GM18520 (cell line): ENCODE results near the gene INTS4.
"Not testable (repeated sequence)": the region's sequence is repeated elsewhere in the genome, so short reads cannot be mapped to it uniquely, and the experiment has no call there.

ENCODE experiments used
- ATAC-seq: cut with Tn5 transposase; IDR thresholded peaks from one replicate; pipeline ENCODE4 v1.9.1; 2021; ENCODE audit not compliant: unreplicated experiment

Gene INTS4, protein sequence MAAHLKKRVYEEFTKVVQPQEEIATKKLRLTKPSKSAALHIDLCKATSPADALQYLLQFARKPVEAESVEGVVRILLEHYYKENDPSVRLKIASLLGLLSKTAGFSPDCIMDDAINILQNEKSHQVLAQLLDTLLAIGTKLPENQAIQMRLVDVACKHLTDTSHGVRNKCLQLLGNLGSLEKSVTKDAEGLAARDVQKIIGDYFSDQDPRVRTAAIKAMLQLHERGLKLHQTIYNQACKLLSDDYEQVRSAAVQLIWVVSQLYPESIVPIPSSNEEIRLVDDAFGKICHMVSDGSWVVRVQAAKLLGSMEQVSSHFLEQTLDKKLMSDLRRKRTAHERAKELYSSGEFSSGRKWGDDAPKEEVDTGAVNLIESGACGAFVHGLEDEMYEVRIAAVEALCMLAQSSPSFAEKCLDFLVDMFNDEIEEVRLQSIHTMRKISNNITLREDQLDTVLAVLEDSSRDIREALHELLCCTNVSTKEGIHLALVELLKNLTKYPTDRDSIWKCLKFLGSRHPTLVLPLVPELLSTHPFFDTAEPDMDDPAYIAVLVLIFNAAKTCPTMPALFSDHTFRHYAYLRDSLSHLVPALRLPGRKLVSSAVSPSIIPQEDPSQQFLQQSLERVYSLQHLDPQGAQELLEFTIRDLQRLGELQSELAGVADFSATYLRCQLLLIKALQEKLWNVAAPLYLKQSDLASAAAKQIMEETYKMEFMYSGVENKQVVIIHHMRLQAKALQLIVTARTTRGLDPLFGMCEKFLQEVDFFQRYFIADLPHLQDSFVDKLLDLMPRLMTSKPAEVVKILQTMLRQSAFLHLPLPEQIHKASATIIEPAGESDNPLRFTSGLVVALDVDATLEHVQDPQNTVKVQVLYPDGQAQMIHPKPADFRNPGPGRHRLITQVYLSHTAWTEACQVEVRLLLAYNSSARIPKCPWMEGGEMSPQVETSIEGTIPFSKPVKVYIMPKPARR

DNA sequence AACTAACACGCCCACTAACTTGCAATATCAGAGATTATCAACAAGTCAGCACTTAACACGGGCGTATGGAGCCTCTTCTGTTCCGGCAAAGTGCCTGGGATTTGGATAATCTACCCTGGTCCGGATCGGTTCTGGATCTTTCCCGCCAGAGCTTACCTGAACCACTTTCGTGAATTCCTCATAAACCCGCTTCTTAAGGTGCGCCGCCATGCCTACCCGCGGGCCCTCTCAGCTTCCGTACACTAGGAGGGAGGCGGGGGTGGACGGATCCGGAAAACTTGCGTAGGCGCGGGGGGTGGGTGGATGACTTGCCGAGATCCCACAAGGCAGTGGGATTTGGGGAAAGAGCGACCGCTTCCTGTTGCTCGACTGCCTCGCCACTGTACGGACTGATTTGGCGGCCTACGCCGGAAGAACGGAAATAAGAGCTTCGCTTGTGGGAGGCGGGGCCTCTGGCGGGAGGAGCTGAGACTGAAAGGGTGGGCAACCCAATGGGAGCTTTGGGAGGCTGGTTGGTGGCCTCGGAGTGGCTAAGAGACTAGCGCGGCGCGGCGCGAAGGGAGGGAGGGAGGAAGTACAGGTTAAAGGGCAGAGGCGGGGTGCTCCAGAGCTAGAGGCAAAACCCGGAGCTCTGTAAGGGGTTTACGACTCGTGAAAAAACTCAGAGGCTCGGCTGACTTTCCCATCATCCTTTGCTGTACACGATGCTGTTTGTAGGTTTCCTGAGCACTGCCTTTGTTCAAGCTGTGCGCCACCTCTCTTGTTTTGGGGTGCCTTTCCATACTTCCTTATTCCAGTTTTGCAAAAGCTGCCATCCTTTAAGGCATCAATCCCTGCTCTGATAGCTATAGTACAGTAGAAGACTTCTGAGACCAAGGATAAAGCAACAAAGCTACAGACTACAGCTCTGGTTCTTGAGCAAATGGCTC, at the start of gene INTS4:
Gene INTS4, minus strand, starts transcription at position 235 of the 929 bp plus-strand sequence. Its CDS starts 25 bp downstream, at position 210.
- ATAC-seq: peak; percentile 97

DNA sequence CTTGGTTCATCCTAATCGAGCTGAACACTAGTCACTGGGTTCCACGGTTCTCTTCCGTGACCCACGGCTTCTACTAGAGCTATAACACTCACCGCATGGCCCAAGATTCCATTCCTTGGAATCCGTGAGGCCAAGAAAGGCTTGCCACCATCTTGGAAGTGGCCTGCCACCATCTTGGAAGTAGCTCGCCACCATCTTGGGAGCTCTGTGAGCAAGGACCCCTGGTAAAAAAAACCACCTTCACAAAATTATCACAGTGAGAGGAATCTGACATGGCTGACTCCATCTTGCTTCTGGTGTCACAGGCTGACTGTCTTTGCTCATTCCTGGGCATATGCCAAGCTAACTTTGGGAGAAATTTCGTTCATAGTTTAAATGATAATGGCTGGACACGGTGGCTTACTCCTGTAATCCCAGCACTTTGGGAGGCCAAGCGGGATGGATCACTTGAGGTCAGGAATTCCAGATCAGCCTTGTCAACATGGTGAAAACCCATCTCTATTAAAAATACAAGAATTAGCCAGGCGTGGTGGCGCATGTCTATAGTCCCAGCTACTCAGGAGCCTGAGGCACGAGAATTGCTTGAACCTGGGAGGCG, 47.5 kb upstream of the INTS4 start:
- ATAC-seq: no peak

DNA sequence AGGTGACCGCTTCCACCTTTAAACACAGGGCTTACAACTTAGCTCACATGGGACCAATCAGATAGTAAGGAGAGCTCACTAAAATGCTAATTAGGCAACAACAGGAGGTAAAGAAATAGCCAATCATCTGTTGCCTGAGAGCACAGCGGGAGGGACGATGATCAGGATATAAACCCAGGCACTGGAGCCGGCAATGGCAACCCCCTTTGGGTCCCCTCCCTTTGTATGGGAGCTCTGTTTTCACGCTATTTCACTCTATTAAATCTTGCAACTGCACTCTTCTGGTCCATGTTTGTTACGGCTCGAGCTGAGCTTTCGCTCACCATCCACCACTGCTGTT, 46.9 kb upstream of the INTS4 start:
- not testable (repeated sequence) for ATAC-seq

DNA sequence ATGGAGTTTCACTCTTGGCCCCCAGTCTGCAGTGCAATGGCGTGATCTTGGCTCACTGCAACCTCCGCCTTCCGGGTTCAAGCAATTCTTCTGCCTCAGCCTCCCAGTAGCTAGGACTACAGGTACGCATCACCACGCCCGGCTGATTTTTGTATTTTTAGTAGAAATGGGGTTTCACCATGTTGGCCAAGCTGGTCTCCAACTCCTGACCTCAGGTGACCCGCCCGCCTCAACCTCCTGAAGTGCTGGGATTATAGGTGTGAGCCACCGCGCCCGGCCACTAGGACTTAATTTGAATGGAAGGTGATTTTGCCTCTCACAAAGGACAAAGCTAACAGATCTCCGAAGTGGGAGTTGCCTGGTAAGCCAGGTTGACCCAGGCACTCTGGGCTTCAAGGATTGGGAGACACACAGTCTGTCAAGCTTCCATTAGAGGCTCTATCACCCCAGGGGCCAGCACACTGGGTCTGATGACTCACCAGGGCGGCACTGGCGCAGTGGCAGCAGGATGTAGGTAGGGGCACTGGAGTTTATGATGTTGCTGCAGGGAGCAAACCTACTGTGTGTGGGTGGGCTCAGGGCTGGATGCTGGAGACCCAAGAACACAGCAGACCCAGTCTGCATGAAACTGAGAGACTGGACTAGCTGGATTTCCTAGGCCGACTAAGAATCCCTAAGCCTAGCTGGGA, 46.4 kb upstream of the INTS4 start:
- no peak for ATAC-seq

DNA sequence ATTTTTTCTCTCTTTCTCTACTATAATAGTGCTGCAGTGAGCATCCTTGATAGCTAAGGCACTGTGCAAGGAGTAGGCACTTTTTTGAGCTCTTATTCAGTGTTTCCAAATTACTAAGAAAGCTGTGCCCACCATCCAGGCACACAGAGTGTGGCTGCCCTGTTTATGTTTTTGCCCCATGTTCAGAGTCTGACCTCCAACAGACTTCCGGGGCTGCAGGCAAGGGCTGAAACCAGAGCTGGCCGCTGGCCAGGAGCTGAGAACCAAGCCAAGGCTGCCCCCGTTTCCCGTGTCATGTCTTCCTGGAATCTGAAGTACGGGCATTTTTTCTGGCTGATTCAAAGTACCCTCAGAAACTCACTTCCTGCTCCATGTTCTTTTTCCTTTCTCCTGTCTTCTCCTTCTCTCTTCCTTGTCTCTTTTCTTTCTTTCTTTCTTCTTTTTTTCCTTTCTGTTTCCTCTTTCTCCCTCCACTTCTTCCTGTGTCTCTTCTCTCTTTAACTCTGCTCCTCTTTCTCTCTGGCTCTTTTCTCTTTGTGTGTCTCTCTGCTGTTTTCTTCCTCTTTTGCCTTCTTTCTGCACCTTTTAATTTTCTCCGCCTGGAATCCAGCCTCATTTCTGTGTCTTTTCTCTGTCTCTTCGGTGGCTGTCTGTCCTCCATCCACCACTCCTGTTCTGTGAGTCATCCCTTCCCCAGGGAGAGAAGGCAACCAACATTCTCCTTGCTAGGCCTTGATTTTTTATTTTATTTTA, 45.6 kb upstream of the INTS4 start:
- peak; percentile 63 for ATAC-seq

DNA sequence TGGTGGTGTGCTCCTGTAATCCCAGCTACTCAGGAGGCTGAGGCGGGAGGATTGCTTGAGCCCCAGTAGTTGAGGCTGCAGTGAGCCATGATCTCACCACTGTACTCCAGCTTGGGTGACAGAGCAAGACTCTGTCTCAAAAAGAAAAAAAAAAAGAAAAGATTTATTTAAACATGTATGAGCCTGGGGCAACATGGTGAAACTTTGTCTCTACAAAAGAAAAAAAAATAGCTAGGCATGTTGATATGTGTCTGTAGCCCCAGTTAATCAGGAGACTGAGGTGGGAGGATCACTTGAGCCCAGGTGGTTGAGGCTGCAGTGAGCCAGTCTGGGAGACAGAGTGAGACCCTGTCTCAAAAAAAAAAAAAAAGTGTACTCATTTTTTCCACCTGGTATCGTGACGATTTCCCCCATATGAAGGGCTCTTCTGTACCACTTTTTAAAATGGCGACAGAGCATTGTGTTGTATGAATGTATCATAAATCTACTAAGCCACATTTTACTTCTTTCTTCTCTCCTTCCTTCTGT, 45.0 kb upstream of the INTS4 start:
- no peak for ATAC-seq

DNA sequence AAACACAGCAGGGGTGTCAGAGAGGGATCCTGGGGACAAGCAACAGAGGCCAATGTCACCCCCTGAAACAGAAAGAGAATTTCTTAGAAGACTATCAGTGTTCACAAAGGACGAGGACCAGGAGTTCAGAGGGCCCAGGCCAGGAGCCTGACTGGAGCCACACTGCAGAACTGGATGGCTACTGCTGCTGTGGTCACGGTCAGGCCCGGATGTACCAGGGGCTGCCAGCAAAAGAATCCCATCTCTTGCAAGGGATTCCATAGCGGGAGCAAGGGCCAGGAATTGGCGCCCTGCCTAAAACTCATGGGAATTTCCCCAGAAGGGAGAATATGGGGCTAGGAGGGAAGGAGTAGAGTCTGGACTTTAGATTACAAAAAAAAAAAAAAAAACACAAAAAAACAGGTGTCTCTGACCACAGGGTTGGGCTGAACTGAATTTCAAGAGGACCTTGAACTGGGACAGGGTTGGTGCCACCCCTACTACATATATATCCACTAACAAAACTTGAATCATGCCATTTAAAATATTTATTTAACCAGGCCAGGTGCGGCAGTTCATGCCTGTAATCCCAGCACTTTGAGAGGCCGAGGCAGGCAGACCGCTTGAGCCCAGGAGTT, 44.3 kb upstream of the INTS4 start:
- no peak for ATAC-seq

DNA sequence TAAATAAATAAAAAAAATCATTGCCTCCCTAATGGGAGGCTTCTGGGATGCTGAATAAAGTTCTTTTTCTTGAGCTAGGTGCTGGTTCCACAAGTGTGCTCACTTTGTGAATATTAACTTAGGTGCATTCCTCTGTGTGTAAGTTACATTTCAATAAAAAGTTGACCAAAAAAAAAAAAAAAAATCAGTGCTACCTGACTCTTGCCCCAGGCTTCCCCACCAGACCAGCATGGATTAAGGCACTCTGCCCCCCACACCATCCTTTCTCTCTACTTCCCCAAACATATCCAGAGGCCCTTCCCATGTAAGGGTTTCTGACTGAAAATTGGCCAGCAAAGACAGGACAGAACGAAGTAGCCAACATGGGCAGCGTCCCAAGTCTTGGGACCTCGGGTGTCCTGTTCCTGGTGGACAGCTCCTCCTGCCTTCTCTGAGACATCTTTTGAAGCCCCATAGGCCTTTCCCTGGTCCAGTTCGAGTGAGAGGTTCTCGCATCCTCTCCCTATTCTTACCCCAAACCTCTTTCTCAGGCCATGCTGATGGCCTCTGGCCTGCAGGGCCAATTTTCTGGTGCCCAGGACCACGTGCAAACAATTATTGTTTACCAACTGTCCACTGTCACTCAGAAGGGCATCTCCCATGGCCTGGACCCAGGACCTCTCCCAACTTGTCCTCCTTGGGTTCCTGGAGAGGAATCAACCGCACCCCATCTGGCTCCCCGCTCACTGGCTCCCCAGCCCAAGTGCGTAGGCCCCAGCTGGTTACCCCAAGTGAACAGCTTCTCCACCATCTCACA, 43.6 kb upstream of the INTS4 start:
- no peak for ATAC-seq

DNA sequence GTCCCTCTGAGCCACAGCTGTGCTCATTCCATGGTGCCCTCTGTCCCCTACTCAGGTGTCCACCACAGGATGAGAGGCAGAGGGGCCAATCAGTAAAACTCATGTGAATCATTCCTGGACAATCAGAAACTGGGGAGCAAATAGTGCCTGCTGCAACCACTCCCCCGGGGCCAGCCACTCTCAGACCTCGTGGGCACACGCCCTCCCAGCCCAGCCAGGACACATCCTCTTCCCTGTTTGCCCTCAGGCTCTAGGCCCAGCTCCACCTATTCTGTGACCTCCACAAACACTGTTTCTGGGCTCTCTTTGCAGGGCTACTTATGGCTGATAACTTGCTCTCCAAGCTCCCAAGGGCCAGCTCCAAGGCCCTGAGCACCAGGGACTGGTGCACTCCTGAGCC, 42.6 kb upstream of the INTS4 start:
- no peak for ATAC-seq

DNA sequence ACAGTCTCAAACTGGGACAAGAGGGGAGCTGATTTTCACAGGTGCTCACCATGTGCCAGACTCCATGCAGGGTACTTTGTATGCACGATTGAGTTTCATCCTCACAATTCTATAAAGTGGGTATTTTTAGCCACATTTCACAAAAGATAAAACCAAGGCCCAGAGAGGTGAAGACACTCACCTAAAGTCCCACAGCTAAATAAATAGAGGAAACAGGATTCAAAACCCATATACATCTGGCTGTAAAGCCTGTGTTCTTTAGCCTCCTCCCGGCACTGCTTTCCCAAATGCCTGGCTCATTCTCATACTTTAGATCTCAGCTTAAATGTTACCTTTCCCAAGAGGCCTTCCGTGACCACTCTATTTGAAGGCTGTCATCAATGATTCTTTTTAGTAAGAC, 41.8 kb upstream of the INTS4 start:
- ATAC-seq: no peak

DNA sequence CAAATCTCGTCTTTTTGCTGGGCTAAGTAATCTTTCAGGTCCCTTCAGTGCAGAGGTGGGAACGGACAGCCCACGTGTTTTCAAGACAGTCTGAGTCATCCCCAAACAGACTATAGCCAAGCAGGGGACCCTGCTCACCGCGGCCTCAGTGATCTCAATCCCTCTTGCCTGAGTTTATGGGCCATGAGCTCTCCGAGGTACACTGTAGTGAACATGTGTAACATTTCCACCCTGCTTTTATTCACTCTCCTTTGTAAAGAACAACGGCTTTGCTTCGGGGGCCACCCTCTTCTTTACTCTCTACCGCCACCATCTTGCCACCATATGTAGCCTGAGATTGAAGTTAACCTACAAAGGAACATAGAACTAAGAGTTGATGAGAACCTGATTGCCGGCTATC, 40.2 kb upstream of the INTS4 start:
- ATAC-seq: no peak

DNA sequence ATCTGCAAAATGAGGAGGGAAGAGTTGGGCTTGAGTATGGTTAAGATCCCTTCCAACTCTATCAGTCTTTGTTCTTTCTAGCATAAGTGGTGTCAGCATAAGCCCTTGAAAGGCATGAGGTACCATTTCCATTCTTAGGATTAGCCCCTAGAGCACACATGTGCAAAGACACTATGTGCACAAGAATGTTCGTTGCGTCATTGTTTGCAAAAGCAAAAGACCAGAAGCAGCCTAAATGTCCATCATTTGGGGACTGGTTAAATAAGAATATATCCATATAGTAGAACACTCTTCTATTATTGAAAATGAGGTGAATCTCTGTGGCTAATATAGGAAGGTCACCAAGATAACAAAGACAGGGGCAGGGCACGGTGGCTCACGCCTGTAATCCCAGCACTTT, 38.6 kb upstream of the INTS4 start:
- ATAC-seq: no peak

DNA sequence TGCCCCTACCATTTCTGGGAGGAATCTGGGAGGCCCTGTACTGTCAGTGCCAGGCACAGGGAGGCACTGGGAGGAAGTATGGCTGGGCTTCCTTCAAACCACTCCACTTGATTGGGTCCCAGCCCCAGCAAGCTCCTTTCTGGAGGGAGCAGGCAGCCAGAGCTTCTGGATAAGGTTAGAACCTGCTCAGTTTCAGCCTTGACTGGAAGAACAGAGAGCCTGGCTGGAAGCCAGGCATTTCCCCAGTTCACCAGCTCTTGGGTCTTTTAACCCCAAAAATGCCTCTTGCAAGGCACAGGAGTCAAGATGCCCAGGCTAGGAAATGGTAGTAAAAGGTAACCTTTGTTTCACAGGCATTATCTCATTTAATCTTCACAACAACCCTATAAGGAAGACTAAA, 37.6 kb upstream of the INTS4 start:
- ATAC-seq: no peak

DNA sequence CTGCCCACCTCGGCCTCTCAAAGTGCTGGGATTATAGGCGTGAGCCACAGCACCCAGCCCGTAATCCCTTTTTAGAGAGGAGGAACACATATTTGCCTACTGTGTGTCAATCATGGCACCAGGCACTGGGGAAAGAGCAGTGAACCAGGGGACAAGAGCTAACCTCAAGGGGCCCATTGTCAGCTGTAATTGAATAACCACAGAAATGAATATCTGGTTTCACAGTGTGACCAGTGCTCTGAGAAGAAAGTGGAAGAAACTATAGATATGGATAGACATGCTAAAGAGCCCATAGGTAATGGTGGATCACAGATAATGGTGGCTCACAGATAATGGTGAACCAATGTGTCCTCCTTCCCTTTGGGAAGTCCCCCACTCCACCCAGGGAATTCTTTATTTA, 37.2 kb upstream of the INTS4 start:
- peak; percentile 90 for ATAC-seq

DNA sequence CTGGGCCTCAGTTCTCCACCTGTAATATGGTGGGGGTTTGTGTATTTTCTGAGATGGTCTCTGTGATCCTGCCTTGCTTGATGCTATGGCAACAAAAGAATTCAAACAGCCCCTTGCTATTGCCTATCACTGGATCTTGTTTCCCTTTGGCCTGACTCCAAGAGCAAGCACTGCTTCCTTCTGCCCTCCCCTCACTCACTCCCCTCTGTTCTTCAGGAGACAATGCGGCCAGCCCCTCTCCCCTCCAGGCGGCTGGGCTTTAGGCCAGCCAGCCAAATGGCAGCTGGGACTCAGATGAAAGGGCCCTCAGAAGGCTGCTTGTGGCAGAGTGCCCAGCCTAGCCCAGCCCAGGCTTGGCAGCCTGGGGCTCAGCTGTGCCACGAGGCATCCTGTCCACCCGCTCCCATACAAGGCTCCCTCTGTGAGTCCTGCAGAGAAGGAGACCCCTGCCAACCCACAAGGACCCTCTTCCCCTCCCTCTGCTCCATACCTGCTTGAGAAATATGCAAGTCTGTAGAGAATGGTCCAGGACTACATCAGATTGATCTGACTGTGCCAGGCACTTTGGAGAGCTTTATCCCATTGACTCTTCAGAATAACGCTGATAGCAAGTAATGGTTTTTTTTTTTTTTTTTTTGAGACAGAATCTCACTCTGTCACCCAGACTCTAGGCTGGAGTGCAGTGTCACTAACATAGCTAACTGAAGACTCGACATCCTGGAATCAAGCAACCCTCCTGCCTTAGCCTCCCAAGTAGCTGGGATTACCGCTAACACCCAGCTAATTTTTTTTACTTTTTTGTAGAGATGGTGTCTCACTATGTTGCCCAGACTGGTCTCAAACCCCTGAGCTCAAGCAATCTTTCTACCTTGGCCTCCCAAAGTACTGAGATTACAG, 36.2 kb upstream of the INTS4 start:
- ATAC-seq: no peak

DNA sequence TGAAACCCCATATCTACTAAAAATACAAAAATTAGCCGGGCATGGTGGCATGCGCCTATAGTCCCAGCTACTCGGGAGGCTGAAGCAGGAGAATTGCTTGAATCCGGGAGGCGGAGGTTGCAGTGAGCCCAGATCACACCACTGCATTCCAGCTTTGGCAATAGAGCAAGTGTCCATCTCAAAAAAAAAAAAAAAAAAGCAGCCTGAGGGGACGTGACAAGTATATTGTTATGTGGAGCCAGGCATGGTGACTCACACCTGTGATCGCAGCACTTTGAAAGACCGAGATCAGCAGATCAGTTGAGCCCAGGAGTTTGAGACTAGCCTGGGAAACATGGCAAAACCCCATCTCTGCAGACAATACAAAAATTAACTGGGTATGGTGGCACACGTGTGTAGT, 34.0 kb upstream of the INTS4 start:
- not testable (repeated sequence) for ATAC-seq

DNA sequence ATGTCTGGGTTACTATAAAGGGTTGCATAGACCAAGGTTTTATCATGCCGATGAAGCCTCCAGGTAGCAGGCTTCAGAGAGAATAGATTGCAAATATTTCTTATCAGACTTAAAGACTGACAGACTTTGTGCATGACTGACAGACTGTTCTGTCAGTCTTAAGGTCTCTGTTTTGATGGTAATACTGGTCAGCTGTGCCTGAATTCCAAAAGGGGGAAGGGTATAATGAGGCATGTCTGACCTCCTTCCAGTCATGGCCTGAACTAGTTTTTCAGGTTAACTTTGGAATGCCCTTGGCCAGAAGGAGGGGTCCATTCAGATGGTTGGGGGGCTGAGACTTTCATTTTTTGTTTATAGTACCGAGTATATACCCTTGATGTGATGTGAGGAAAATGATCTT, 33.3 kb upstream of the INTS4 start:
- no peak for ATAC-seq
